Endothelial cell of umbilical vein (primary cell): ENCODE measurements around the gene ABLIM1. TPM values are rescaled to one million over a fixed set of nuclear protein-coding genes. Genes with fewer than 3 reads are reported as not detected.
A peak's percentile ranks its signal among the peaks of the same experiment; 100 is the strongest.

Experiments used
- BruUV-seq: library from RNA; stranded (reverse); fragments of 400-500 nt; replicated peaks from 2 replicates; lab custom pipeline; 2021; lab: Mats Ljungman, UMichigan
- CTCF ChIA-PET: fragments of 300-600, 350-600 bp; sonication (Branson Sonifier 250); formaldehyde crosslinking; loops from one replicate; lab custom pipeline; 2021; ENCODE audit warnings: antibody characterized with exemption, inconsistent platforms; lab: Charles Lee
- POLR2A ChIA-PET: fragments of 300-600, 350-600 bp; sonication (Branson Sonifier 250); formaldehyde crosslinking; loops from one replicate; lab custom pipeline; 2021; ENCODE audit warnings: antibody characterized with exemption, inconsistent platforms; lab: Charles Lee
- DNase-seq: peaks from one replicate; pipeline ENCODE4 v3.0.0-alpha.2; 2011; ENCODE audit warnings: low read depth, low spot score
- FAIRE-seq: peaks from 2 replicates; lab custom pipeline; 2011; peaks lifted over from hg19 to GRCh38; lab: Jason Lieb, UNC
- H2AFZ ChIP-seq: 2 replicates; pipeline ENCODE4 v1.6.0; 2012; ENCODE audit warnings: low read depth, low read length, control low read depth, inconsistent platforms
- H3K27ac ChIP-seq: 2 replicates; pipeline ENCODE4 v1.5.1; 2011; ENCODE audit warnings: low read depth, mild to moderate bottlenecking, control low read depth, low read length, moderate library complexity; ENCODE audit not compliant: insufficient read depth
- H3K27me3 ChIP-seq, 2 experiments: 2 replicates each; pipeline versions ENCODE4 v1.6.0 to v1.6.1; 2011; ENCODE audit warnings: low read length in 2 of 2, mixed read lengths in 1 of 2; ENCODE audit not compliant: control insufficient read depth in 2 of 2, insufficient read depth in 2 of 2
- H3K36me3 ChIP-seq, 2 experiments: 2 replicates in 1 of 2; 3 replicates in 1 of 2; pipeline ENCODE4 v1.5.1; 2011; ENCODE audit warnings: low read length in 2 of 2, mild to moderate bottlenecking in 1 of 2, moderate library complexity in 1 of 2; ENCODE audit not compliant: control insufficient read depth in 2 of 2, insufficient read depth in 2 of 2; ENCODE audit errors: extremely low read depth in 1 of 2
- H3K4me1 ChIP-seq: 3 replicates; pipeline ENCODE4 v1.5.1; 2011; ENCODE audit warnings: mild to moderate bottlenecking, low read length; ENCODE audit not compliant: control insufficient read depth, insufficient read depth; ENCODE audit errors: extremely low read depth
- H3K4me2 ChIP-seq: 2 replicates; pipeline ENCODE4 v1.6.1; 2011; ENCODE audit warnings: low read length, control low read depth, mixed read lengths; ENCODE audit not compliant: insufficient read depth
- H3K4me3 ChIP-seq, 3 experiments: fragments of 200-600 bp in 1 of 3; sonication (generic), shearing (Covaris generic) in 1 of 3; replicated peaks in 1 of 3; 2 replicates each; pipeline ENCODE4 v1.5.1; 2011 to 2016; ENCODE audit warnings: control low read depth in 3 of 3, low read length in 3 of 3, mild to moderate bottlenecking in 2 of 3, inconsistent platforms in 1 of 3, low read depth in 1 of 3, moderate library complexity in 1 of 3; ENCODE audit not compliant: insufficient read depth in 1 of 3
- H3K79me2 ChIP-seq: 2 replicates; pipeline ENCODE4 v1.6.0; 2012; ENCODE audit warnings: low read length, inconsistent platforms; ENCODE audit not compliant: control insufficient read depth, insufficient read depth
- H3K9ac ChIP-seq: replicated peaks from 2 replicates; pipeline ENCODE3; 2011; ENCODE audit warnings: low read length, control low read depth; ENCODE audit not compliant: insufficient read depth; ENCODE audit errors: extremely low read depth
- H3K9me1 ChIP-seq: replicated peaks from 3 replicates; pipeline ENCODE4 v1.6.0; 2011; ENCODE audit warnings: mild to moderate bottlenecking, low read length; ENCODE audit not compliant: control insufficient read depth, insufficient read depth; ENCODE audit errors: extremely low read depth
- H3K9me3 ChIP-seq: replicated peaks from 2 replicates; pipeline ENCODE4 v1.5.1; 2012; ENCODE audit warnings: low read length, inconsistent platforms; ENCODE audit not compliant: control insufficient read depth, insufficient read depth
- H4K20me1 ChIP-seq: replicated peaks from 2 replicates; pipeline ENCODE3; 2011; ENCODE audit warnings: mild to moderate bottlenecking, low read length; ENCODE audit not compliant: control insufficient read depth, insufficient read depth; ENCODE audit errors: extremely low read depth
- CTCF ChIP-seq, 2 donors: IDR thresholded peaks; 1 replicate in 1 of 2; 2 replicates in 1 of 2; pipeline ENCODE4 v1.5.1; 2011; ENCODE audit warnings: low read length in 2 of 2, mild to moderate bottlenecking in 2 of 2, moderate library complexity in 2 of 2, control low read depth in 1 of 2, inconsistent platforms in 1 of 2, low read depth in 1 of 2; ENCODE audit not compliant: insufficient read depth in 1 of 2; ENCODE audit errors: extremely low read depth in 1 of 2
- FOS ChIP-seq: IDR thresholded peaks from 2 replicates; pipeline ENCODE4 v1.6.1; 2011; ENCODE audit warnings: mild to moderate bottlenecking, low read length, moderate library complexity, borderline replicate concordance; ENCODE audit not compliant: insufficient read depth
- GATA2 ChIP-seq: IDR thresholded peaks from 2 replicates; pipeline ENCODE4 v1.7.0; 2011; ENCODE audit warnings: low read depth, mild to moderate bottlenecking, moderate library complexity, mixed read lengths, low read length; ENCODE audit not compliant: insufficient read length, insufficient read depth
- JUN ChIP-seq: IDR thresholded peaks from 2 replicates; pipeline ENCODE4 v1.6.1; 2011; ENCODE audit warnings: borderline replicate concordance, low read depth; ENCODE audit not compliant: insufficient read length, insufficient read depth
- POLR2A ChIP-seq: IDR thresholded peaks from 2 replicates; pipeline ENCODE4 v1.6.1; 2012; ENCODE audit warnings: low read depth, mild to moderate bottlenecking, control low read depth, low read length
- dilution Hi-C: fragments of 300-500 bp; cut with MboI; formaldehyde crosslinking; loops from one replicate; pipeline ENCODE4 v1.15.0; 2019; ENCODE audit warnings: low sequenced_read_pairs; ENCODE audit not compliant: extremely low pct_ligation_motif_present
- intact Hi-C: fragments of 100-400 bp; cut with micrococcal nuclease; formaldehyde crosslinking; loops from one replicate; pipeline ENCODE4 v1.10.0; 2022
- polyA plus RNA-seq, 4 experiments: library from polyadenylated mRNA; depleted of rRNA in 3 of 4; stranded (reverse) in 3 of 4; unstranded in 1 of 4; fragments of >200 nt; gene quantifications; 2 replicates each; pipeline versions ENCODE4 v1.2.1 to v1.2.3, GENCODE V29; 2011 to 2012; ENCODE audit warnings: missing spikeins in 1 of 4
- total RNA-seq: library from RNA; stranded (reverse); gene quantifications from 2 replicates; pipeline ENCODE4 v1.2.3, GENCODE V29; 2021
- TF ChIP-seq, protein P1 (sequence below): IDR thresholded peaks from 2 replicates; pipeline ENCODE4 v1.6.1; 2011; ENCODE audit not compliant: insufficient read depth, insufficient read length

ABLIM1 gene
- total and polyA plus RNA-seq, 2 donors (not counting 3 experiments of a cell fraction or from before 2014, with no cell fraction given), result 128 to 235 TPM

DNA sequence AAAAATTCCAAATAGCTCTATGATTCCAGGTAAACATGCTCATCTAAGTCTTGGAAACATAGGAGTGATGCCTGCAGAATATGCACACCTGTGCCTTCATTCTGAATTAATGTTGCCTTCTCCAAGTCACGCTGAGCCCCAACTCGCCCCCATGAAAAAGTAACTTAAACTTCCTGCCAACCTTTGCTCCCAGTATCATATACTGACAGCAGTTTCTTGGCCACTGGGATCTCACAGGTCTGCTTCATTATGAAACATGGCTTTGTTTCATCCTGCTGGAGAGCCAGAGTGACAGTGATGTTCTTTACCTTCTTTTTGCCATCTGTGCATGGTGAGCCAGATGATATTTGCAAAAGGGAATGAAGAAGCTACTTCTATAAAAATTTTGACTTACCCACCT lies 34.9 kb downstream of the ABLIM1 start:
- H3K4me1 ChIP-seq, result peaks cover 15% of the 10 kb centered on the region
- TF ChIP-seq POLR2A, result no peak
- TF ChIP-seq JUN, result no peak
- TF ChIP-seq GATA2, result no peak
- no peak for TF ChIP-seq FOS
- TF ChIP-seq CTCF (IDR thresholded peaks at IDR 0.05; ENCODE audit: extremely low read depth in 1 of 2, insufficient read depth in 1 of 2, low read depth in 1 of 2, low read length in 2 of 2), result no peak
- TF ChIP-seq, protein P1, sequence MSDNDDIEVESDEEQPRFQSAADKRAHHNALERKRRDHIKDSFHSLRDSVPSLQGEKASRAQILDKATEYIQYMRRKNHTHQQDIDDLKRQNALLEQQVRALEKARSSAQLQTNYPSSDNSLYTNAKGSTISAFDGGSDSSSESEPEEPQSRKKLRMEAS, result no peak
- no peak overlapping the region for H3K9ac ChIP-seq
- peaks cover 0 to 3% of the 10 kb centered on the region in 2 experiments for H3K36me3 ChIP-seq
- POLR2A ChIA-PET, result no interaction called here
- no peaks in the 10 kb centered on the region for H3K9me1 ChIP-seq
- no peaks in the 10 kb centered on the region for H3K9me3 ChIP-seq
- peak overlapping the region; percentile 45 for H3K27ac ChIP-seq
- H4K20me1 ChIP-seq, result no peaks in the 10 kb centered on the region
- intact Hi-C loops, result no loop called here
- peak overlapping the region; percentile 26 for H3K4me2 ChIP-seq
- no peaks in the 10 kb centered on the region for H3K79me2 ChIP-seq
- no peaks in the 10 kb centered on the region for H3K27me3 ChIP-seq
- no TSS peak for BruUV-seq
- dilution Hi-C loops, result no loop called here
- H3K4me3 ChIP-seq, result no peak overlapping the region
- FAIRE-seq (no peak), DNase-seq (no peak)
- CTCF ChIA-PET, result interaction anchor here (1.2 to 1.5 kb wide), 5 partner anchors 10 to 81 kb away, joined by 3 to 6 read pairs (median 4); no protein-coding TSS in a partner anchor
- H2AFZ ChIP-seq, result no peak overlapping the region
